GM12878 (cell line): ENCODE results near the gene RPL3. TPM values are rescaled to one million over a fixed set of nuclear protein-coding genes. Genes with fewer than 3 reads are reported as not detected.

ENCODE experiments used
- ATF7 ChIP-seq: fragments of 450-650 bp; IDR thresholded peaks from 2 replicates; pipeline ENCODE4 v1.6.1; 2016; ENCODE audit warnings: low read depth, mild to moderate bottlenecking
- BCL11A ChIP-seq: IDR thresholded peaks from 2 replicates; pipeline ENCODE4 v1.6.1; 2011; ENCODE audit warnings: low read depth, low read length
- BHLHE40 ChIP-seq, 2 experiments: fragments of 450-650 bp in 1 of 2; IDR thresholded peaks; 2 replicates each; pipeline ENCODE4 v1.6.1; 2011 to 2017; ENCODE audit warnings: low read depth in 2 of 2, borderline replicate concordance in 1 of 2, improper control_type of control experiment in 1 of 2, low read length in 1 of 2, mild to moderate bottlenecking in 1 of 2
- DPF2 ChIP-seq: fragments of 450-650 bp; IDR thresholded peaks from 2 replicates; pipeline ENCODE4 v1.6.1; 2017; ENCODE audit warnings: mild to moderate bottlenecking
- EED ChIP-seq: sonication (generic); IDR thresholded peaks from 2 replicates; pipeline ENCODE4 v1.6.1; 2016; ENCODE audit warnings: antibody characterized with exemption, low read depth
- FOXM1 ChIP-seq: IDR thresholded peaks from 2 replicates; pipeline ENCODE4 v1.6.1; 2012; ENCODE audit warnings: low read depth, mild to moderate bottlenecking, inconsistent platforms, low read length, moderate library complexity
- MYB ChIP-seq: fragments of 150-350 bp; IDR thresholded peaks from 2 replicates; pipeline ENCODE4 v1.6.1; 2014; ENCODE audit warnings: mild to moderate bottlenecking, low read depth, low read length, borderline replicate concordance
- PAX5 ChIP-seq: IDR thresholded peaks from 2 replicates; pipeline ENCODE4 v1.6.1; 2011; ENCODE audit warnings: low read depth, low read length, borderline replicate concordance
- POU2F2 ChIP-seq: IDR thresholded peaks from 3 replicates; pipeline ENCODE4 v1.6.1; 2011; ENCODE audit warnings: low read depth, mild to moderate bottlenecking, low read length, borderline replicate concordance
- RAD21 ChIP-seq: IDR thresholded peaks from 2 replicates; pipeline ENCODE4 v1.6.1; 2011; ENCODE audit warnings: mild to moderate bottlenecking, low read depth, low read length, moderate library complexity; ENCODE audit not compliant: insufficient read depth
- SIX5 ChIP-seq: IDR thresholded peaks from 2 replicates; pipeline ENCODE4 v1.6.1; 2011; ENCODE audit warnings: mild to moderate bottlenecking, low read depth, low read length, moderate library complexity; ENCODE audit not compliant: severe bottlenecking
- SMAD1 ChIP-seq: fragments of 450-650 bp; IDR thresholded peaks from 2 replicates; pipeline ENCODE4 v1.6.1; 2018; ENCODE audit warnings: mild to moderate bottlenecking, low read depth; ENCODE audit not compliant: partially characterized antibody
- SMAD5 ChIP-seq: IDR thresholded peaks from 2 replicates; pipeline ENCODE4 v1.6.1; 2016; ENCODE audit warnings: antibody characterized with exemption, low read depth
- SMARCA5 ChIP-seq: fragments of 450-650 bp; IDR thresholded peaks from 2 replicates; pipeline ENCODE4 v1.6.1; 2017; ENCODE audit warnings: mild to moderate bottlenecking
- SP1 ChIP-seq: IDR thresholded peaks from one replicate; pipeline ENCODE4 v1.6.1; 2011; ENCODE audit warnings: low read depth, low read length
- SPI1 ChIP-seq: IDR thresholded peaks from 2 replicates; pipeline ENCODE4 v1.6.1; 2011; ENCODE audit warnings: low read depth, mild to moderate bottlenecking, low read length, moderate library complexity, borderline replicate concordance; ENCODE audit not compliant: insufficient read depth
- SUPT20H ChIP-seq: IDR thresholded peaks from 2 replicates; pipeline ENCODE4 v1.6.1; 2011; ENCODE audit warnings: low read depth, mild to moderate bottlenecking, low read length, moderate library complexity, borderline replicate concordance; ENCODE audit not compliant: control insufficient read depth
- TCF12 ChIP-seq: IDR thresholded peaks from 2 replicates; pipeline ENCODE4 v1.6.1; 2011; ENCODE audit warnings: low read depth, mild to moderate bottlenecking, low read length
- YY1 ChIP-seq: IDR thresholded peaks from 2 replicates; pipeline ENCODE4 v1.6.1; 2011; ENCODE audit warnings: low read depth, mild to moderate bottlenecking, low read length
- ZNF217 ChIP-seq: fragments of 450-650 bp; IDR thresholded peaks from 2 replicates; pipeline ENCODE4 v1.6.1; 2017; ENCODE audit warnings: antibody characterized with exemption, mild to moderate bottlenecking
- polyA plus RNA-seq, 11 experiments: library from polyadenylated mRNA; depleted of rRNA in 4 of 11; unstranded in 6 of 11; stranded (reverse) in 5 of 11; fragments of >200 nt; fragmentation: Nextera tagmentation in 4 of 11; fragmentation: Illumina TruSeq in 1 of 11; extraction: Ambion mirVana in 4 of 11; extraction: Trizol in 1 of 11; gene quantifications; 1 replicate in 1 of 11; 2 replicates in 10 of 11; pipeline versions ENCODE4 v1.2.1 to v1.2.3, GENCODE V29; 2011 to 2016; ENCODE audit warnings: inconsistent platforms in 2 of 11, missing spikeins in 2 of 11, low read depth in 1 of 11
- total RNA-seq, 4 experiments: library from RNA; depleted of rRNA in 3 of 4; stranded (reverse); fragments of >200 nt in 3 of 4; fragmentation: Illumina TruSeq in 1 of 4; extraction: Trizol in 1 of 4; gene quantifications; 2 replicates each; pipeline versions ENCODE4 v1.2.1 to v1.2.3, GENCODE V29; 2013 to 2021
- TF ChIP-seq, protein P1 (sequence below): fragments of 450-650 bp; IDR thresholded peaks from 2 replicates; pipeline ENCODE4 v1.6.1; 2018; ENCODE audit warnings: borderline replicate concordance, mild to moderate bottlenecking; ENCODE audit not compliant: partially characterized antibody
- TF ChIP-seq, protein P2 (sequence below): IDR thresholded peaks from 2 replicates; pipeline ENCODE4 v1.6.1; 2011; ENCODE audit warnings: mild to moderate bottlenecking, low read depth, low read length, moderate library complexity; ENCODE audit not compliant: insufficient replicate concordance
- TF ChIP-seq, protein P3 (sequence below): IDR thresholded peaks from 2 replicates; pipeline ENCODE4 v1.6.1; 2011; ENCODE audit warnings: borderline replicate concordance, low read depth, mild to moderate bottlenecking, moderate library complexity, mixed read lengths, low read length; ENCODE audit not compliant: insufficient read depth; ENCODE audit errors: extremely low read length
- TF ChIP-seq, protein P4 (sequence below), 3 experiments: IDR thresholded peaks in 2 of 3; conservative IDR thresholded peaks in 1 of 3; 2 replicates each; pipeline ENCODE4 v1.5.1; 2011; ENCODE audit warnings: low read depth in 3 of 3, low read length in 3 of 3, mild to moderate bottlenecking in 3 of 3, control low read depth in 2 of 3, moderate library complexity in 2 of 3, inconsistent platforms in 1 of 3, mixed read lengths in 1 of 3; ENCODE audit not compliant: control insufficient read depth in 2 of 3, insufficient read depth in 1 of 3; ENCODE audit errors: extremely low read depth in 1 of 3

RPL3 gene
- total and polyA plus RNA-seq, 10 of the 15 experiments (the other 5 are each of a cell fraction or from before 2014, with no cell fraction given): 1,534 to 6,791 (median 3,992) TPM

DNA sequence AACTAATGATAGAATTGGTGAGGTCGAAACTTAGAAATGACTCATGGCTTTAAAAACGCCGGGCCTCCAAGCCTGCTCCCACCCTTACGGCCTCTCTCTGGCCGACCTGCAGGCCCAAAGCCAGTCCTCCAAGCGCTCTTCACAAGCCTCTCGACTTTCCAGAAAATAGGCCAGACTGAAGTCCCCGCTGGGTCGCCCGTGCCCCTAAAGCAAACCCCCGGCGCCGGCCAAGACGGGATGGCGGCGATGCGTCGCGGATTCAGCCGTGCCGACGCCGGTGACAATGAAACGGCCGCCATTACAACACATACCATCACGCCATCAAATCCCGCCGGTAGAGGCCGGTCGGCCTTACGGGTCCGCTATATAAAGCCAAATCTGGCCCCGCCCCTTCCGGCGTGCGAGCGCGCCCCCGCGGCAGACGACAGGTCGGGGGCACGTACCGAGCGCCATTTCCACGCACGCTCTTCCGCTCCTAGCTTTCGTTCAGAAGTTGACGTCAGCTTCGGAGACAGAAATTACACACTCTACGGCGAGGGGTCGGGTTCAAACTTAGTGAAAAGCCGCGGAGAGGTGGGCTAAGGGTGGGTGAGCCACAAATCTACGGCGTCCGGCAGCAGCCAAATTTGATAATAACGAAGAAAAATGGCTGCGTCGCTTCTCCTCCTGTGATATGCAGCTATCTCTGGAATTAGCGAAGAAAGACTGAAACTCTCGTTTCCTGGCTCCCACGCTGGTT is at the start of gene RPL3 (continued):
- TF ChIP-seq FOXM1 (peak; percentile 60), ATF7 (peak; percentile 98), EED (no peak), BHLHE40 (IDR thresholded peaks at IDR 0.05; ENCODE audit: borderline replicate concordance in 1 of 2, low read depth in 2 of 2, low read length in 1 of 2) (peak; percentile 83 to 90), TCF12 (peak; percentile 60; the same call in 1 of the 2 replicates), SMARCA5 (peak; percentile 68), ZNF217 (0 out of 2 replicates have a peak, but pooled peaks have one; percentile 36), MYB (0 out of 2 replicates have a peak, but pooled peaks have one; percentile 41), SP1 (peak; percentile 87), DPF2 (peak; percentile 56), PAX5 (peak; percentile 74), RAD21 (no peak), SPI1 (peak; percentile 32; the same call in 1 of the 2 replicates), SMAD5 (peak; percentile 99), SUPT20H (no peak), YY1 (peak; percentile 96), POU2F2 (peak; percentile 98), BCL11A (no peak), SIX5 (no peak), SMAD1 (peak; percentile 96)
- TF ChIP-seq, protein P1, sequence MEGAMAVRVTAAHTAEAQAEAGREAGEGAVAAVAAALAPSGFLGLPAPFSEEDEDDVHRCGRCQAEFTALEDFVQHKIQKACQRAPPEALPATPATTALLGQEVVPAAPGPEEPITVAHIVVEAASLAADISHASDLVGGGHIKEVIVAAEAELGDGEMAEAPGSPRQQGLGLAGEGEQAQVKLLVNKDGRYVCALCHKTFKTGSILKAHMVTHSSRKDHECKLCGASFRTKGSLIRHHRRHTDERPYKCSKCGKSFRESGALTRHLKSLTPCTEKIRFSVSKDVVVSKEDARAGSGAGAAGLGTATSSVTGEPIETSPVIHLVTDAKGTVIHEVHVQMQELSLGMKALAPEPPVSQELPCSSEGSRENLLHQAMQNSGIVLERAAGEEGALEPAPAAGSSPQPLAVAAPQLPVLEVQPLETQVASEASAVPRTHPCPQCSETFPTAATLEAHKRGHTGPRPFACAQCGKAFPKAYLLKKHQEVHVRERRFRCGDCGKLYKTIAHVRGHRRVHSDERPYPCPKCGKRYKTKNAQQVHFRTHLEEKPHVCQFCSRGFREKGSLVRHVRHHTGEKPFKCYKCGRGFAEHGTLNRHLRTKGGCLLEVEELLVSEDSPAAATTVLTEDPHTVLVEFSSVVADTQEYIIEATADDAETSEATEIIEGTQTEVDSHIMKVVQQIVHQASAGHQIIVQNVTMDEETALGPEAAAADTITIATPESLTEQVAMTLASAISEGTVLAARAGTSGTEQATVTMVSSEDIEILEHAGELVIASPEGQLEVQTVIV: peak; percentile 54
- TF ChIP-seq, protein P2, sequence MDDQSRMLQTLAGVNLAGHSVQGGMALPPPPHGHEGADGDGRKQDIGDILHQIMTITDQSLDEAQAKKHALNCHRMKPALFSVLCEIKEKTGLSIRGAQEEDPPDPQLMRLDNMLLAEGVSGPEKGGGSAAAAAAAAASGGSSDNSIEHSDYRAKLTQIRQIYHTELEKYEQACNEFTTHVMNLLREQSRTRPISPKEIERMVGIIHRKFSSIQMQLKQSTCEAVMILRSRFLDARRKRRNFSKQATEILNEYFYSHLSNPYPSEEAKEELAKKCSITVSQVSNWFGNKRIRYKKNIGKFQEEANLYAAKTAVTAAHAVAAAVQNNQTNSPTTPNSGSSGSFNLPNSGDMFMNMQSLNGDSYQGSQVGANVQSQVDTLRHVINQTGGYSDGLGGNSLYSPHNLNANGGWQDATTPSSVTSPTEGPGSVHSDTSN: peak; percentile 43
- TF ChIP-seq, protein P3, sequence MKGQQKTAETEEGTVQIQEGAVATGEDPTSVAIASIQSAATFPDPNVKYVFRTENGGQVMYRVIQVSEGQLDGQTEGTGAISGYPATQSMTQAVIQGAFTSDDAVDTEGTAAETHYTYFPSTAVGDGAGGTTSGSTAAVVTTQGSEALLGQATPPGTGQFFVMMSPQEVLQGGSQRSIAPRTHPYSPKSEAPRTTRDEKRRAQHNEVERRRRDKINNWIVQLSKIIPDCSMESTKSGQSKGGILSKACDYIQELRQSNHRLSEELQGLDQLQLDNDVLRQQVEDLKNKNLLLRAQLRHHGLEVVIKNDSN: no peak
- TF ChIP-seq, protein P4, sequence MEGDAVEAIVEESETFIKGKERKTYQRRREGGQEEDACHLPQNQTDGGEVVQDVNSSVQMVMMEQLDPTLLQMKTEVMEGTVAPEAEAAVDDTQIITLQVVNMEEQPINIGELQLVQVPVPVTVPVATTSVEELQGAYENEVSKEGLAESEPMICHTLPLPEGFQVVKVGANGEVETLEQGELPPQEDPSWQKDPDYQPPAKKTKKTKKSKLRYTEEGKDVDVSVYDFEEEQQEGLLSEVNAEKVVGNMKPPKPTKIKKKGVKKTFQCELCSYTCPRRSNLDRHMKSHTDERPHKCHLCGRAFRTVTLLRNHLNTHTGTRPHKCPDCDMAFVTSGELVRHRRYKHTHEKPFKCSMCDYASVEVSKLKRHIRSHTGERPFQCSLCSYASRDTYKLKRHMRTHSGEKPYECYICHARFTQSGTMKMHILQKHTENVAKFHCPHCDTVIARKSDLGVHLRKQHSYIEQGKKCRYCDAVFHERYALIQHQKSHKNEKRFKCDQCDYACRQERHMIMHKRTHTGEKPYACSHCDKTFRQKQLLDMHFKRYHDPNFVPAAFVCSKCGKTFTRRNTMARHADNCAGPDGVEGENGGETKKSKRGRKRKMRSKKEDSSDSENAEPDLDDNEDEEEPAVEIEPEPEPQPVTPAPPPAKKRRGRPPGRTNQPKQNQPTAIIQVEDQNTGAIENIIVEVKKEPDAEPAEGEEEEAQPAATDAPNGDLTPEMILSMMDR (IDR thresholded peaks at IDR 0.05 in 2 of 3, conservative IDR thresholded peaks at IDR 0.05 in 1 of 3; ENCODE audit: control insufficient read depth in 2 of 3, extremely low read depth in 1 of 3, insufficient read depth in 1 of 3, low read depth in 3 of 3, low read length in 3 of 3): peak in 2 of 3 experiments; percentile 7 to 8; a peak in 2 of 6 replicates
